Activated CD8-positive, alpha-beta memory T cell treated with anti-CD3 and anti-CD28 coated beads, Interleukin-2, amount 50 U/mL, for 1 hour (primary cell): ENCODE results near the gene CADM3.

ENCODE experiments used
- DNase-seq: peaks from one replicate; pipeline ENCODE4 v3.0.0-alpha.2; 2020; ENCODE audit errors: extremely low read depth

Gene CADM3

DNA sequence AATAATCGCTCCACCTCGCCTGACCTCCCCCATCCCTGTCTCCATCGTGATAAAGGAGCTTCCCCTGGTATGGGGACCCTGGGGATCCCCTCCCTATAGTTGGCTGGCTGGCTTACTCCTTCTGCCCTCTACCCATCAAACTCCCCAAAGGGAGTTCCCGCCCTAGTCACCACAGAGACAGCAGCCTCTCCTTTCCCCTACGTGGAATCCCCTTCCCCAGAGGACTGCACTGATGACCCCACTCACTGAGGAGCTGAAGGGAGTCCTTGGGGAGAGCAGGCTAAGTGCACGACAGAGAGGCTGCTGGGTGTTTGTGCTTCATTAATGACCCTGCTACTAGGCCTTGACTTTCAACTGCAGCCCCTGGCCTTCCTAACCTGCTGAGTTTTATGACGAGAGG lies 1.9 kb downstream of the CADM3 start:
- DNase-seq, result no peak

DNA sequence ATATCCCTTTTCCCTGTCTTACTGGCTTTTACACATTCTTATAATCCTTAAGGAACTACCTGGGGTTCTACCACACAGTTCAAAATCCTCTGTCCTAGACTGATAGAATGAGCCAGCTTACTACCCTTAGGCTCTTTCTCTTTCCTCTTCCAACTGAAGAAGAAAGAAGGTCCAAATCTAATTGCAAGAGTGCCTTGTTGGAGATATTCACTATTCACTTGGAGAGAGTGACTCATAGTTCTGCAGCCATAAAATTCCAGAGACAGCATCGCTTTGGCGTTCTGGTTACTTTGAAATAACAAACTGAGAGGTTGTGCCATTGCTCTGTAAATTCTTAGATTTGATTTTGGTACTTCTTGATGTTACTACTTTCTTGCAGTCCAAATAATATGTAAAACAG lies 4.2 kb downstream of the CADM3 start:
- no peak for DNase-seq

DNA sequence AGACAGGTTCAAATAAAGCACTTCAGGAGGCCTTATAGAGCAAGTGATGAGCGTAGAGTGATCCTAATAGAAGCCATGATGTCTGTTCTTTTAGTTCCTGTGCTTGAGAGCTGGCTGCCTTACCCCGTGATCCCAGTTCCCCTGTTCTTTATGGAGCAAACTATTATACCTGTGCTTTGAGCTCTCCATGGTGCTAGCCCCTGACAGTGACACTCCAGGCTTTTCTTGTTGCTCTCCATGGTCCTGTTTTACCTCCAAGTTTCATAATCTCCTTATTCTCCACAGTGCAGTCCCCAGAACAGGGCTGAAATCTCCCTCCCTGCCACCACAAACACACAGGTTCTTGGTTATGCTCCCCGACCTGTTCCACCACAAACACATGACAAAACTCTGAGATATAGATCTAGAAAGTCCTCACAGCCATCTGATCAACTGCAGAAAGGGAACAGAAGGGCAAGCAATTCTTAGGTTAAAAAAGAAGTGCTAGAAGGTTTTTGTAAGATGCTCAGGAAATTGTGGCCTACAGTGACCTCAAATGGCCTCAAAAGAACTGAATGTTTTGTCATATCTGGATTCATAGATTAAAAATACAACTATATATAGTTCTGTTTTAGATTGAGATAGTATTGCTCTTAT lies 6.0 kb downstream of the CADM3 start:
- DNase-seq, result no peak

DNA sequence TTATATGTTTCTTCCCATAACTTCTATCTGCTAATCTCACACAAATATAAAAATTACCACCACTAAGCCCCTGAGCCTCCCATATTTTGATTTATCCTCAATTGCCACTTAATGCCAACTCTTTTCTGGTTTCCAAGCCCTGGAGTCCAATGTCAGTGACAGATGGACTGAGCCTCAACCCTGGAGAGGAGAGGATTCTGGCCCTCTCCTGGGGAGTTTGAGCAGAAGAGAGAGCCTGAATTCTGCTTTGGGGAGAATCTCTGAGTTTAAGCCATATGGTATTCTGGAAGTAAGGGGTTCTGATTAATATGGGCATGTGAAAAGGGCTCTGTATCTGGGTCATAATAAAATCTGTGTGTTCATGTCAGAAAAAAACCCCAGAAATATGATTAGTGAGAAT lies 8.5 kb downstream of the CADM3 start:
- no peak for DNase-seq

DNA sequence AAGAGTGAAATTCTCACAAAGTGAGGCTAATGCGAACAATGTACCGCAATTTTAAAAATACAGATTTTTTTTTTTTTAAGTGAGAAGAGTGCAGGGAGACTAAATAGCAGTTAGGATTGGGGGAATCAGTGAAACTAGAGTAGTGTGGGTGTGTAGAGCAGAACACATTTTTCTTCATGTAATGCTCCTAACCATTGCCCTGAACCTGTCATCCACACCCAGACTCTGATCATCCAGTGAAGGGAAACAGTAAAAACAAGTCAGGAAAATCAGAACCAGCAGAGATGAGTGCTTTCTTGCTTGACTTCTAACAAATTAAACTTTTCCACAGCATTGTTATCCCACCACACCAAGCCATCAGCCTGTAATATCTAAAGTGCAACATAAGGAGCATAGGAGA lies 9.1 kb downstream of the CADM3 start:
- no peak for DNase-seq

DNA sequence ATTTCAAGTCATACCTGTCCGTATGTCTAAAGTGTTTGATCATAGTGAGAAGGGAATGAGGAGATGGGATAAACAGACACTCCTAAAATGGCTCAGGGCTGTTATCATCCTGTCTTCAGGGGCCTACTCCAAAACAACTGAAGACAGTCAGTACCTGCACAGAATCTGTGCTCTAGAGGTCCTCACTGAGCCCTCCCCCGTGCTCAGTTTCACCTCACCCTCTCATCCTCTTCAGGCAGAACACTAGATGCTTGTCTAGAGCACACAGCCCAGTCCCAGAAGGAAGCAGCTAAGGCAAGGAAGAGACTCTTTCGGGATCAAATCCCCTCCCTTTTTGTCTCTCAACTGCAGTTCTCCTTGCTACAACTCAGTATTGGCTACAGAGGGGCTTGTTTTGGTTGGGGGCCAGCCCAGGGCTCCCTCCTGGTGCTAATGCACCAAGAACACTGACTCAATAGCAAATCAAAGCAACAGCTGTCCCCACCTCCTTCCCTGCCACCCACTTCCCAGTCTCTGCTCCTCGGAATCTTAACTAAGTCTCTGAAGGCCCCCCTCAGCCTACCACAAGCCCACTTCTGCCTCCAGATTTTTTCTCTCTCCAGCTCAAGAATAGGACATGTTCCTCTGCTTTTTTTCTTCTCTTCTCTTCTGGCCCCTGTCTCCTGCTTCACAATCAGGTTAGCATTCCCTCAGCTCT lies 10.1 kb downstream of the CADM3 start:
- no peak for DNase-seq

- no peak for DNase-seq
These were observed 12.8 kb downstream of the CADM3 start for GRCh38 chr1:159184201-159184600.

GRCh38 chr1:159185121-159185520 lies 13.7 kb downstream of the CADM3 start:
- DNase-seq, result no peak

DNA sequence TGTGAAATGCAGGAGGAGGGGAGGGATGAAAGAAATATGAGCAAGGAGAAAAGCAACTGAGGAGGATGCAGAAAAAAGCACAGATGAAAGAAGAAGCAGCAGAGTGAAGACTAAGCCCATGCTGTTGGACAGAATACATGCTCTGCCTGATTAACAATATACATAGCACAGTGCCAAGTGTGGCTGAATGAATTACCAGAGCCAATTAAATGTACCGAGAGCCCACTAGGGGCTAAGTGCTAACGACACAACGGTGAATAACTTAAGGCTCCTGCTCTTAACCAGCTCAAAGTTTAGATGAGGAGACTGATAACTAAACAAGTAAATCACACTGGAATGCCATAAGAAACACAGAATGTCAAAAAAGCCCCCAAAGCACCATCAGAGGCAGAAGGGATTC lies 15.6 kb downstream of the CADM3 start:
- DNase-seq, result no peak

GRCh38 chr1:159187647-159188374 lies 16.4 kb downstream of the CADM3 start:
- DNase-seq, result no peak

DNA sequence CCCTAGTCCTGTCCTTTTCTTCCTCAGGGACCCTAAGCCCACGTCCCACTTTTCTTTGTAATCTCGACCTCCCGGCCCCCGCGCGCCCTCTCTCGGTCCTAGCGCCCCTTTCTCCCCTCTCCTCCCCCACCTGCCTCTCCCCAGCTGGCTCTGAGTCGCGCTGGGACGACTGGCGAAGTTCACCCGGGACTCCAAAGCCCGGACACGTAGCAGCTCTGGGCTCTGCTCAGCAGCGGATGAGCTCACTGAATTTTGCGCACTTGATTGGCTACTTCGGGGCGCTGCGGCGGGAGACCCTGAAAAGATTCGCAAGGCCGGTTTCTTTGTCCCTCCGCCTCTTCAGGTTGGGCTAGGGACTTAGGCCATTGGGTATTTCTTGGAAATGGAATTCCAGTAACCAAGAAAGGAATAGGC lies 17.0 kb downstream of the CADM3 start:
- DNase-seq, result no peak

DNA sequence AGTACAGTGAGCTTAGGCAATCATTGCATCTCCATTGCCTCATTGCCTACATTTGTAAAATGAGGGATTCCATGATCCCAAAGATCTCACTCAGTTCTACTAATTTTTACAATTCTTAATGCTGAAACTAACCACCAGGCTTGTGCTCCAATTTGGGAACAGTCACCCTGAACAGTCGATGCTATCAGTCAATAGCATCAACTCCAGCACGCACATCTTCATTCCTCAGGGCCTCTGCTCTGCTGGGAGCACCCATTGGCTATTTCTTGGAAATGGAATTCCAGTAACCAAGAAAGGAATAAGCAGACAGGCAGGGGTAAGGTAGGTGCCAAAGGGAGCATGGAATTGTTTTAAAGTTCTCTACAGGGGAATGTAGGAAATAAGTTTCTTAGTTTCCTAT lies 19.0 kb downstream of the CADM3 start:
- no peak for DNase-seq

GRCh38 chr1:159196543-159196942 lies 25.1 kb downstream of the CADM3 start:
- DNase-seq, result no peak

- DNase-seq, result no peak
These were observed 26.4 kb downstream of the CADM3 start for GRCh38 chr1:159197561-159198557.

DNA sequence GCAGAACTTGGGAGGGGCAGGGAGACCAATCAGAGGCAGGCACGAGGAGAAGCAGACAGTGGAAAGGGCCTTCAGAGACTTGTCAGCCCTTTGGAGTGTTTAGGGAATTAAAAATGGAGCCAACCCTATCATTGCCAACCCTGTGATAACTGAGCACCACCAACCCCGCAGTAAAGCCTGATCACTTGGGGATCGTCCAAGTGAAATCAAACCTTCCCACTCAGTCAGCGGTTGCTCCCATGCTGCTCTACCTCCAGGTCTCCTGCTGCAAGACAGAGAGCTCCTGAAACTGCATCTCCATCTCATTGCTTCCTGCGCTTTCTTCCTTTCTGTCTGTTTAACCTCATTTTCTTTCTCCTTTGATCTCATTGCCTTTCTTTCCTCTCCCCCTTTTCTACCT lies 28.5 kb downstream of the CADM3 start:
- DNase-seq, result no peak

DNA sequence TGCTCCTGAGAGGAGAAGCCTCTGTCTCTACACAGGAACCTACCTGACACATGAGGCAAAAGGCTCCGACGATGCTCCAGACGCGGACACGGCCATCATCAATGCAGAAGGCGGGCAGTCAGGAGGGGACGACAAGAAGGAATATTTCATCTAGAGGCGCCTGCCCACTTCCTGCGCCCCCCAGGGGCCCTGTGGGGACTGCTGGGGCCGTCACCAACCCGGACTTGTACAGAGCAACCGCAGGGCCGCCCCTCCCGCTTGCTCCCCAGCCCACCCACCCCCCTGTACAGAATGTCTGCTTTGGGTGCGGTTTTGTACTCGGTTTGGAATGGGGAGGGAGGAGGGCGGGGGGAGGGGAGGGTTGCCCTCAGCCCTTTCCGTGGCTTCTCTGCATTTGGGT lies 29.4 kb downstream of the CADM3 start:
- DNase-seq, result no peak

DNA sequence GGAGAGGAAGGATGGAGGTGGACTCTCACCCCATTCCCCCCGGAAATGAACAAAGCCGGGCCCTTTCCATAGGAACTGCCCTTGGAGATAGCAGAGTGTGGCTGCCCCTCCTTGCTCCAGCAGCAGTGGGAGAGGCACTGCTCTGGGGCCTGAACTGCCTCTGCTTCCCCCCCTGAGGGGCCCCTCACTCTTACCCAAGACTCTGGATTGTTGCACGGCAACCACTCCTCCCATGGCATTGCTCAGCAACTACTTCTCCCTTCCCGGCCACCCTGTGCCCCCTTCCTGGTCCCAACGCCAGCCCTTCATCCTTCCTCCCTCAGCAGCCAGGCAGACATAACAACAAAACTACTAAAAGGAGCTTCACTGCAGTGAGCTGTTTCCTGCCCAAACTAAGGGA lies 30.2 kb downstream of the CADM3 start:
- no peak for DNase-seq

DNA sequence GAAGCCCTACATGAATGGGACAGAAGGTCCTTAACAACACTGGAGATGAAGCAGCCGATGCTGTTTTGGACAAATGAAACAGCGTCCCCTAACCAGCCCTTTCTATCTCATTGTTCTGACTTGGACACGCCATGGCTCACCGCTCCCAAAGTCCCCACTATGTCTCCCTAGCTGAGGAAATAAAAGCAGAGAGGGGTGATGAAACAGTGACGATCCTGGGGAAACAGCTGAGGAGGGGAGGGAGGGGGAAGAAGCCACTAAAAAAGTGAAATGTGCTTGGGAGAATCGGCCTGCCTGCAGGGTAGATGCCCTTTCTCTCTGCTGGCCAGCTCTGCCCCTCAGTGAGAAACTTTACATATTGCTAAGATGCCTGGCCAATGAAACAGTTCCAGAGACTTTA lies 32.2 kb downstream of the CADM3 start:
- no peak for DNase-seq

DNA sequence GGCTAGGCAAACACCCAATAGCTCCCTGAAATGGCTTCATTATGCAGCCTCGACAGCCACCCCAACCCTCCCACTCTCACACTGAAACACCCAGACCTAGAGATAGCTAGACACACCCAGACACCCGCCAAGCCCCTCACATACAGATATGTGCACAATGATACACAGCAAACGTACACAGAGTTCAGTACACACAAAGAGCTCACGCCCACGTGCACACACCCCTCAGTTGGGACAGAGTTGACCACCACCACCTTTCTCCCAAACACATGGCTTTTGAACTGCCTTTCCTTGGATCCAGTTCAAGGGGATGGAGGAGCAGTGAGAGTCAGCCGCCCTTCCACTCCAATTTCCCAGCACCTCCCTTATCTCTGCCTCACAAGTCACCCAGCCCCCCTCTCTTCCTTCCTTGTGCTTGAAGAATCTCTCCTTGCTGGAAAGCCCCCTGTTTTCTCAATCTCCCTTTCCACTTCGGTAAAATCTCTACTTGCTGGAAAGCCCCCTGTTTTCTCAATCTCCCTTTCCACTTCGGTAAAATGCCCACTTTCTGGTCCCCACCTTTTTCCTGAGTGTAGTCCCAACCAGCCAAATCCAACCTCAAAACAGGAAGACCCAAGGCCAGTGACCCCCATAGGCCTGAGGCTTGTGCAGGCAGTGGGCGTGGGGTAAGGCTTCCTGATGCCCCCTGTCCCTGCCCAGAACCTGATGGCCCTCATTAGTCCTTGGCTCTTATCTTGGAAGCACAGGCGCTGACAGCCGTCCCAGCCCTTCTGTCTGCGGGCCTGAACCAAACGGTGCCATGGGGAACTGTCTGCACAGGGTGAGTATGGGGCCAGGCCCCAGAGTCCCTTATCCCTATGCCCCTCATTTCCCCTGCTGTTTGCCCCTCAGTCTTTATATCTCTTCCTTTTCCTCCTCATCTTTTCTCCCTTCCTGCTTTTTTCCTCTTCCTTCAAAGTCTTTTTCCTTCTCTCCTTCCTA lies 33.0 kb downstream of the CADM3 start, which contains the start of gene ACKR1:
Gene ACKR1 (plus strand): TSS at position 715 of the 981 bp plus-strand sequence. CDS start 85 bp downstream, at position 800.
- DNase-seq, result no peak

DNA sequence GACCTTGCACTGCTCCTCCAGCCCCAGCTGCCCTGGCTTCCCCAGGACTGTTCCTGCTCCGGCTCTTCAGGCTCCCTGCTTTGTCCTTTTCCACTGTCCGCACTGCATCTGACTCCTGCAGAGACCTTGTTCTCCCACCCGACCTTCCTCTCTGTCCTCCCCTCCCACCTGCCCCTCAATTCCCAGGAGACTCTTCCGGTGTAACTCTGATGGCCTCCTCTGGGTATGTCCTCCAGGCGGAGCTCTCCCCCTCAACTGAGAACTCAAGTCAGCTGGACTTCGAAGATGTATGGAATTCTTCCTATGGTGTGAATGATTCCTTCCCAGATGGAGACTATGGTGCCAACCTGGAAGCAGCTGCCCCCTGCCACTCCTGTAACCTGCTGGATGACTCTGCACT lies 33.8 kb downstream of the CADM3 start:
- no peak for DNase-seq

DNA sequence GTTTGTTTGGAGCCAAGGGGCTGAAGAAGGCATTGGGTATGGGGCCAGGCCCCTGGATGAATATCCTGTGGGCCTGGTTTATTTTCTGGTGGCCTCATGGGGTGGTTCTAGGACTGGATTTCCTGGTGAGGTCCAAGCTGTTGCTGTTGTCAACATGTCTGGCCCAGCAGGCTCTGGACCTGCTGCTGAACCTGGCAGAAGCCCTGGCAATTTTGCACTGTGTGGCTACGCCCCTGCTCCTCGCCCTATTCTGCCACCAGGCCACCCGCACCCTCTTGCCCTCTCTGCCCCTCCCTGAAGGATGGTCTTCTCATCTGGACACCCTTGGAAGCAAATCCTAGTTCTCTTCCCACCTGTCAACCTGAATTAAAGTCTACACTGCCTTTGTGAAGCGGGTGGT lies 34.7 kb downstream of the CADM3 start:
- DNase-seq, result no peak
